ENCODE results near the gene RASSF8.

GRCh38 chr12:25926536-25926935 lies 31.9 kb upstream of the RASSF8 start:
- TF ChIP-seq REST (IDR thresholded peaks at IDR 0.05; ENCODE audit: low read depth) (no peak), ZBTB7A (IDR thresholded peaks at IDR 0.05; ENCODE audit: low read depth) (no peak), CEBPB (IDR thresholded peaks at IDR 0.05) (no peak), TEAD4 (IDR thresholded peaks at IDR 0.05) (no peak), CREB1 (IDR thresholded peaks at IDR 0.05; ENCODE audit: low read depth) (no peak), EP300 (IDR thresholded peaks at IDR 0.05; ENCODE audit: borderline replicate concordance) (no peak), TAF1 (IDR thresholded peaks at IDR 0.05; ENCODE audit: low read depth) (no peak), MAX (IDR thresholded peaks at IDR 0.05) (no peak), YY1 (IDR thresholded peaks at IDR 0.05; ENCODE audit: low read depth) (no peak), TCF12 (IDR thresholded peaks at IDR 0.05; ENCODE audit: low read depth) (no peak)

Data from Ishikawa (cell line).